HuH-7.5 (cell line): ENCODE data around the gene RAB35.

Experiments
- DNase-seq: peaks from one replicate; pipeline ENCODE4 v3.0.0; 2011; ENCODE audit warnings: low spot score

The RAB35 gene

GRCh38 chr12:120116441-120116791 lies at the start of gene RAB35:
TSS of gene RAB35 (minus strand) at chr12:120116753. CDS start at chr12:120116650, 103 bp downstream.
- DNase-seq: no peak

- DNase-seq: no peak
Measured at GRCh38 chr12:120164293-120164692, 47.7 kb upstream of the RAB35 start.

GRCh38 chr12:120162763-120163162 lies 46.2 kb upstream of the RAB35 start:
- DNase-seq: no peak

GRCh38 chr12:120161852-120162251 lies 45.3 kb upstream of the RAB35 start:
- no peak for DNase-seq

- DNase-seq: no peak
Measured at GRCh38 chr12:120159509-120160237, 43.1 kb upstream of the RAB35 start.

GRCh38 chr12:120158351-120158750 lies 41.8 kb upstream of the RAB35 start:
- DNase-seq: no peak

GRCh38 chr12:120157678-120158077 lies 41.1 kb upstream of the RAB35 start:
- DNase-seq: no peak

- no peak for DNase-seq
Measured at GRCh38 chr12:120156315-120157259, 40.0 kb upstream of the RAB35 start.

GRCh38 chr12:120155072-120155471 lies 38.5 kb upstream of the RAB35 start:
- no peak for DNase-seq

GRCh38 chr12:120150919-120151525 lies 34.5 kb upstream of the RAB35 start:
- no peak for DNase-seq

- no peak for DNase-seq
Measured at GRCh38 chr12:120148011-120148410, 31.5 kb upstream of the RAB35 start.

- no peak for DNase-seq
Measured at GRCh38 chr12:120145164-120145563, 28.6 kb upstream of the RAB35 start.

GRCh38 chr12:120144215-120144614 lies 27.7 kb upstream of the RAB35 start:
- no peak for DNase-seq

GRCh38 chr12:120142231-120142877 lies 25.8 kb upstream of the RAB35 start:
- DNase-seq: no peak

- DNase-seq: no peak
Measured at GRCh38 chr12:120141336-120141735, 24.8 kb upstream of the RAB35 start.

- no peak for DNase-seq
Measured at GRCh38 chr12:120140603-120141002, 24.1 kb upstream of the RAB35 start.

GRCh38 chr12:120139958-120140357 lies 23.4 kb upstream of the RAB35 start:
- no peak for DNase-seq

GRCh38 chr12:120138366-120138765 lies 21.8 kb upstream of the RAB35 start:
- no peak for DNase-seq

- DNase-seq: no peak
Measured at GRCh38 chr12:120137833-120138232, 21.3 kb upstream of the RAB35 start.

GRCh38 chr12:120136093-120136770 lies 19.7 kb upstream of the RAB35 start:
- DNase-seq: no peak

GRCh38 chr12:120134307-120134980 lies 17.9 kb upstream of the RAB35 start:
- DNase-seq: no peak
